ENCODE results near the gene HOXD9. TPM values are rescaled to one million over a fixed set of nuclear protein-coding genes. Genes with fewer than 3 reads are reported as not detected.

Gene HOXD9
- total RNA-seq, 2 experiments from 2014 or later, result not detected

GRCh38 chr2:176104316-176105077, 18.0 kb upstream of the HOXD9 start:
- ATAC-seq (no peak), DNase-seq (peak; percentile 44)
- Mint-ChIP-seq H3K4me3 (no peak overlapping the region), H3K4me1 (ENCODE audit: low read depth) (peaks cover 23% of the 10 kb centered on the region), H3K27ac (no peak overlapping the region), H3K27me3 (peaks cover 82% of the 10 kb centered on the region), H3K9me3 (peaks cover 2% of the 10 kb centered on the region), H3K36me3 (ENCODE audit: low read depth) (peaks cover 3% of the 10 kb centered on the region)
- TF ChIP-seq CTCF (IDR thresholded peaks at IDR 0.05), result no peak
- ChIA-PET POLR2A (interaction anchor here (1.6 kb wide), 1 partner anchor 25 kb away, joined by 5 read pairs; no protein-coding TSS in a partner anchor), CTCF (interaction anchor here (1.2 to 2.8 kb wide), 6 partner anchors 9 to 56 kb away, joined by 3 to 15 read pairs (median 4); no protein-coding TSS in a partner anchor)
- intact Hi-C loops (cut with micrococcal nuclease), result no loop called here

GRCh38 chr2:176105078-176105729, 17.3 kb upstream of the HOXD9 start:
- Mint-ChIP-seq H3K27ac (no peak overlapping the region), H3K9me3 (peaks cover 2% of the 10 kb centered on the region), H3K27me3 (peaks cover 85% of the 10 kb centered on the region), H3K4me3 (no peak overlapping the region), H3K36me3 (ENCODE audit: low read depth) (peaks cover 3% of the 10 kb centered on the region), H3K4me1 (ENCODE audit: low read depth) (peaks cover 23% of the 10 kb centered on the region)
- no peak for ATAC-seq
- CTCF ChIA-PET, result interaction anchor here (0.6 to 2.8 kb wide), 5 partner anchors 9 to 55 kb away, joined by 3 to 15 read pairs (median 4); no protein-coding TSS in a partner anchor
- DNase-seq, result no peak
- POLR2A ChIA-PET, result interaction anchor here (1.6 kb wide), 1 partner anchor 25 kb away, joined by 5 read pairs; no protein-coding TSS in a partner anchor
- TF ChIP-seq CTCF (IDR thresholded peaks at IDR 0.05), result no peak
- intact Hi-C loops (cut with micrococcal nuclease), result no loop called here

- no peak for TF ChIP-seq CTCF (IDR thresholded peaks at IDR 0.05)
- intact Hi-C loops (cut with micrococcal nuclease), result no loop called here
- Mint-ChIP-seq H3K27me3 (peaks cover 83% of the 10 kb centered on the region), H3K36me3 (ENCODE audit: low read depth) (peaks cover 3% of the 10 kb centered on the region), H3K9me3 (peaks cover 2% of the 10 kb centered on the region), H3K4me3 (peak overlapping the region; percentile 20), H3K27ac (no peak overlapping the region), H3K4me1 (ENCODE audit: low read depth) (peaks cover 23% of the 10 kb centered on the region)
- ATAC-seq (peak; percentile 21), DNase-seq (no peak)
- CTCF ChIA-PET, result interaction anchor here (0.6 to 2.8 kb wide), 4 partner anchors 8 to 25 kb away, joined by 3 to 15 read pairs (median 4); no protein-coding TSS in a partner anchor
- POLR2A ChIA-PET, result no interaction called here
Observed at GRCh38 chr2:176105730-176106580, 16.6 kb upstream of the HOXD9 start.

GRCh38 chr2:176106581-176107539, 15.7 kb upstream of the HOXD9 start, which contains the start of gene HOXD11:
Gene HOXD11 (plus strand): TSS chr2:176107280. CDS start chr2:176107356, 76 bp downstream.
- ChIA-PET POLR2A (no interaction called here), CTCF (interaction anchor here (1.2 kb wide), 1 partner anchor 9 kb away, joined by 4 read pairs; no protein-coding TSS in a partner anchor)
- peak within 1 kb of the TSS; percentile 57 for H3K4me3 Mint-ChIP-seq
- peak; percentile 78 for ATAC-seq
- intact Hi-C loops (cut with micrococcal nuclease), result no loop called here
- H3K4me1 Mint-ChIP-seq (ENCODE audit: low read depth), result peaks cover 26% of the 10 kb centered on the region
- no peak within 1 kb of the TSS for H3K27ac Mint-ChIP-seq
- H3K36me3 Mint-ChIP-seq (ENCODE audit: low read depth), result peaks cover 3% of the 10 kb centered on the region
- peaks cover 83% of the 10 kb centered on the region for H3K27me3 Mint-ChIP-seq
- peaks cover 2% of the 10 kb centered on the region for H3K9me3 Mint-ChIP-seq
- TF ChIP-seq CTCF (IDR thresholded peaks at IDR 0.05), result no peak
- DNase-seq, result peak; percentile 51
